Measurements from ENCODE around the gene NT5M.

The NT5M gene

GRCh38 chr17:17352836-17353624 lies 49.9 kb downstream of the NT5M start:
- TF ChIP-seq, protein P1, sequence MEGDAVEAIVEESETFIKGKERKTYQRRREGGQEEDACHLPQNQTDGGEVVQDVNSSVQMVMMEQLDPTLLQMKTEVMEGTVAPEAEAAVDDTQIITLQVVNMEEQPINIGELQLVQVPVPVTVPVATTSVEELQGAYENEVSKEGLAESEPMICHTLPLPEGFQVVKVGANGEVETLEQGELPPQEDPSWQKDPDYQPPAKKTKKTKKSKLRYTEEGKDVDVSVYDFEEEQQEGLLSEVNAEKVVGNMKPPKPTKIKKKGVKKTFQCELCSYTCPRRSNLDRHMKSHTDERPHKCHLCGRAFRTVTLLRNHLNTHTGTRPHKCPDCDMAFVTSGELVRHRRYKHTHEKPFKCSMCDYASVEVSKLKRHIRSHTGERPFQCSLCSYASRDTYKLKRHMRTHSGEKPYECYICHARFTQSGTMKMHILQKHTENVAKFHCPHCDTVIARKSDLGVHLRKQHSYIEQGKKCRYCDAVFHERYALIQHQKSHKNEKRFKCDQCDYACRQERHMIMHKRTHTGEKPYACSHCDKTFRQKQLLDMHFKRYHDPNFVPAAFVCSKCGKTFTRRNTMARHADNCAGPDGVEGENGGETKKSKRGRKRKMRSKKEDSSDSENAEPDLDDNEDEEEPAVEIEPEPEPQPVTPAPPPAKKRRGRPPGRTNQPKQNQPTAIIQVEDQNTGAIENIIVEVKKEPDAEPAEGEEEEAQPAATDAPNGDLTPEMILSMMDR (IDR thresholded peaks at IDR 0.05) = no peak
- no peak overlapping the region for H3K27ac ChIP-seq
- no peaks in the 10 kb centered on the region for H3K27me3 ChIP-seq
- no peaks in the 10 kb centered on the region for H3K4me1 ChIP-seq (ENCODE audit: control insufficient read depth in 1 of 2, insufficient read depth in 1 of 2, low read depth in 1 of 2, low read length in 1 of 2)
- no peak overlapping the region for H3K4me3 ChIP-seq (ENCODE audit: low read depth in 1 of 2, low read length in 1 of 2)
- no peaks in the 10 kb centered on the region for H3K36me3 ChIP-seq
- no peaks in the 10 kb centered on the region for H3K9me3 ChIP-seq

DNA sequence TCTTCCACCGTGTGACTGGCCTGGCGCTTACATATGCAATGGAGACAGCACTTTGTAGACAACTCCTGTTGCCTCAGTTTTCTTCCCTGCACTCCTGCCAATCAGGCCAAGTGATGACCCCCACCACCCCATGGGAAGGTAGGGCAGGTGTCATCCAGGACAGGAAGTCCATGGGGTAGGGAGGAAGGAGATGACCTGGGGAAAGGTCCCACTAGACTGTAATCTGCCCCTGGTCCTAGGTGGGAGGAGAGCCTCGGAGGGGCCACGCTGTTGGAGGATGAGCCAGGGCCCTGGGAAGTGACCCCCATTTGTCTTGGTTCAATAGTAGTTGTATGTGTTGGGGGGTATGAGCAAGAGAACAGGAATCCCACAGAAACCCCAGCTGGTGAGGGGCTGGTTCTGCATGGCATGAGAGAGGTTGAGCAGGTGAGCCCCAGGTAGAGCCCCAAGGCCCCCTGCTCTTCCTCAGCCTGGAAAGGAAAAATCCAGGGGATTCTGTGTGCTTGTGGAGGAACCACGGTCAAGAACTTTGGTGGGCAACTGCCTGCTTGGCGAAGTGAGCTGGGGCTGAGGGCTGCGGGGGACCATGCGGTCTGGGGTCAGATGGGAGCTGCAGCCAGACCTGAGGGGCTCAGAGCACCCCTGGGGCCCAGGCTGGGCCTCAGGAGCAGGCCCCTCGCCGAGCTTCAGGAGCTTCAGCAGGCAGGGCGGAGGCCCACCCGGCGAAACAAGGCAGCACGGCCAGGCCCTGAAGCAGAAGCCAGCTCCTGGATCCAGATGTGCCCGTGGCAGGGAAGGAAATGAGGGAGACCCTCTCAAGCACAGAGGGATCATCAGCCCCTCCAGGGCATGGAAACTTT lies 50.7 kb downstream of the NT5M start:
- H3K9me3 ChIP-seq = no peaks in the 10 kb centered on the region
- no peak overlapping the region for H3K27ac ChIP-seq
- no peak overlapping the region for H3K4me3 ChIP-seq (ENCODE audit: low read depth in 1 of 2, low read length in 1 of 2)
- TF ChIP-seq, protein P1 (IDR thresholded peaks at IDR 0.05) = no peak
- H3K36me3 ChIP-seq = no peaks in the 10 kb centered on the region
- no peaks in the 10 kb centered on the region for H3K4me1 ChIP-seq (ENCODE audit: control insufficient read depth in 1 of 2, insufficient read depth in 1 of 2, low read depth in 1 of 2, low read length in 1 of 2)
- H3K27me3 ChIP-seq = no peaks in the 10 kb centered on the region

- Histone ChIP-seq H3K4me3 (ENCODE audit: low read depth in 1 of 2, low read length in 1 of 2) (no peak overlapping the region), H3K27ac (no peak overlapping the region), H3K27me3 (no peaks in the 10 kb centered on the region), H3K4me1 (ENCODE audit: control insufficient read depth in 1 of 2, insufficient read depth in 1 of 2, low read depth in 1 of 2, low read length in 1 of 2) (no peaks in the 10 kb centered on the region), H3K36me3 (no peaks in the 10 kb centered on the region), H3K9me3 (no peaks in the 10 kb centered on the region)
- TF ChIP-seq, protein P1 (IDR thresholded peaks at IDR 0.05) = peak; percentile 87
Measured at GRCh38 chr17:17354560-17355349, 51.6 kb downstream of the NT5M start.

DNA sequence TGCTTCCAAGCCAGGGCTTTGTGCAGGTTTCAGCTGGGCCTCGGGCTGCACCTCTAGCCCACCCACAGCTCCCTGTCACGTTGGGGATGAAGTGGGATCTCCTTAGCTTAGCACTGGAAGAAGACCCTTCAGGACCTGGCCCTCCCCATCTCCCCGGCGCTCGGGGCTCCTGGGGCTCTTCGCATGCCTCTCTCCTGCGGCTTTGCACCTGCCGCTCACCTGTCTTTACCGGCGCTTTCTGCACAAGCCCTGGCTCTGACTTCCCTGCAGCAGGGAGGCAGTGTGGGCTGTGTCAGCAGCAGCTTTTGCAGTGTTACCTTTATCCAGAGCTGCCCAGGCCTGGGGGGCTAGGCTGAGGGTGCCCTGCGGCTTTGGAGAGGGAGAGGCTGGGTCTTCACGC lies 52.3 kb downstream of the NT5M start:
- H3K27me3 ChIP-seq = no peaks in the 10 kb centered on the region
- no peaks in the 10 kb centered on the region for H3K9me3 ChIP-seq
- no peak overlapping the region for H3K27ac ChIP-seq
- TF ChIP-seq, protein P1 (IDR thresholded peaks at IDR 0.05) = no peak
- no peak overlapping the region for H3K4me3 ChIP-seq (ENCODE audit: low read depth in 1 of 2, low read length in 1 of 2)
- no peaks in the 10 kb centered on the region for H3K4me1 ChIP-seq (ENCODE audit: control insufficient read depth in 1 of 2, insufficient read depth in 1 of 2, low read depth in 1 of 2, low read length in 1 of 2)
- H3K36me3 ChIP-seq = no peaks in the 10 kb centered on the region

- Histone ChIP-seq H3K36me3 (no peaks in the 10 kb centered on the region), H3K27ac (no peak overlapping the region), H3K4me3 (ENCODE audit: low read depth in 1 of 2, low read length in 1 of 2) (no peak overlapping the region), H3K4me1 (ENCODE audit: control insufficient read depth in 1 of 2, insufficient read depth in 1 of 2, low read depth in 1 of 2, low read length in 1 of 2) (no peaks in the 10 kb centered on the region), H3K9me3 (no peaks in the 10 kb centered on the region), H3K27me3 (no peaks in the 10 kb centered on the region)
- TF ChIP-seq, protein P1 (IDR thresholded peaks at IDR 0.05) = peak; percentile 59
Measured at GRCh38 chr17:17356149-17356930, 53.2 kb downstream of the NT5M start.
